Mesendoderm (in vitro differentiated cells): ENCODE results near the gene OR9A2.

ENCODE experiments used
- DNase-seq: peaks from one replicate; pipeline ENCODE4 v3.0.0; 2013
- H2AK5ac ChIP-seq: 2 replicates; pipeline ENCODE4 v1.6.1; 2013; ENCODE audit warnings: low read length, inconsistent platforms
- H2BK120ac ChIP-seq: 2 replicates; pipeline ENCODE4 v1.6.1; 2013; ENCODE audit warnings: low read depth, mild to moderate bottlenecking, low read length, moderate library complexity, mixed read lengths
- H2BK15ac ChIP-seq: replicated peaks from 2 replicates; pipeline ENCODE4 v1.6.1; 2013; ENCODE audit warnings: low read depth, mild to moderate bottlenecking, moderate library complexity
- H2BK5ac ChIP-seq: 2 replicates; pipeline ENCODE4 v1.6.1; 2013; ENCODE audit warnings: low read length, inconsistent platforms
- H3K18ac ChIP-seq: 2 replicates; pipeline ENCODE4 v1.6.1; 2013; ENCODE audit warnings: mild to moderate bottlenecking, low read length, mixed read lengths
- H3K23ac ChIP-seq: one replicate; pipeline ENCODE4 v1.6.1; 2013; ENCODE audit warnings: low read length
- H3K27ac ChIP-seq: 2 replicates; pipeline ENCODE4 v1.5.1; 2013; ENCODE audit warnings: low read depth, mild to moderate bottlenecking, inconsistent platforms, low read length, moderate library complexity
- H3K27me3 ChIP-seq: 2 replicates; pipeline ENCODE4 v1.6.1; 2013; ENCODE audit warnings: low read length, control low read depth, mild to moderate bottlenecking, inconsistent platforms; ENCODE audit not compliant: insufficient read depth, poor library complexity
- H3K36me3 ChIP-seq: 2 replicates; pipeline ENCODE4 v1.6.1; 2013; ENCODE audit warnings: low read length, inconsistent platforms; ENCODE audit not compliant: control insufficient read depth, insufficient read depth
- H3K4ac ChIP-seq: one replicate; pipeline ENCODE4 v1.6.1; 2013; ENCODE audit warnings: low read depth, mild to moderate bottlenecking, low read length, moderate library complexity
- H3K4me1 ChIP-seq: 2 replicates; pipeline ENCODE4 v1.6.1; 2013; ENCODE audit warnings: low read depth, low read length, inconsistent platforms; ENCODE audit not compliant: control insufficient read depth
- H3K4me2 ChIP-seq: 2 replicates; pipeline ENCODE4 v1.6.1; 2013; ENCODE audit warnings: low read length
- H3K4me3 ChIP-seq: 2 replicates; pipeline ENCODE4 v1.5.1; 2013; ENCODE audit warnings: mild to moderate bottlenecking, low read length
- H3K56ac ChIP-seq: one replicate; pipeline ENCODE4 v1.6.1; 2013; ENCODE audit warnings: low read length
- H3K79me1 ChIP-seq: 2 replicates; pipeline ENCODE4 v1.6.1; 2013; ENCODE audit warnings: low read length, inconsistent platforms
- H3K79me2 ChIP-seq: 2 replicates; pipeline ENCODE4 v1.6.1; 2013; ENCODE audit warnings: mild to moderate bottlenecking, low read length; ENCODE audit not compliant: control insufficient read depth, insufficient read depth
- H3K9ac ChIP-seq: 2 replicates; pipeline ENCODE4 v1.6.1; 2013; ENCODE audit warnings: low read length, inconsistent platforms
- H4K5ac ChIP-seq: one replicate; pipeline ENCODE4 v1.6.1; 2013; ENCODE audit warnings: low read length
- H4K8ac ChIP-seq: one replicate; pipeline ENCODE4 v1.6.1; 2013; ENCODE audit warnings: low read depth, mild to moderate bottlenecking, control low read depth, low read length, moderate library complexity
- WGBS: extraction: QIAGEN DNeasy Blood & Tissue Kit; methylation state at CpG from one replicate; pipeline ENCODE4 v1.1.7; 2013; ENCODE audit warnings: low lambda C conversion rate, missing lambda C conversion rate; ENCODE audit not compliant: insufficient coverage; ENCODE audit errors: extremely low coverage; 5-methylcytosine and 5-hydroxymethylcytosine counted together

The OR9A2 gene

DNA sequence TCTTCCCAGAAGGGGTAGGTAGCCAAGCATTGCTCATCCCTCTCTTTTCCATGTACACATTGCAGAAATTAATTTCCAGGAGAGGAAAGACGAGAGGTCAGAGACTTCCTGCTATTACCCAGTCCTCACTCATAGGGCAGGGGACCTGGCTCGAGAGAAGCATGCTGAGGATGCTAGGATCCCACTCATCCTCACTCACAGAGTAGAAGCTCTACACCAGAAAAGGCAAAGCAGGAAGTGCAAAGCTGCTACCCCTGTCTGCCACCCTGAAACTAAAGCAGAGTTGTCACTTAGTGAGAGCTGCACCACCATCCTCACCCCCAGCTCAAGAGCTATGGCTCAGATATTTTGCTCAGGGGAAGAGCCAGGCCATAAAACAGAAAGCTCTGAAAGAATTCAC is 9.9 kb downstream of the OR9A2 start:
- Histone ChIP-seq H2AK5ac (no peak overlapping the region), H3K56ac (no peak overlapping the region), H4K5ac (no peak overlapping the region), H3K27me3 (no peaks in the 10 kb centered on the region), H3K9ac (no peak overlapping the region), H2BK15ac (no peak overlapping the region), H3K36me3 (no peaks in the 10 kb centered on the region), H3K79me1 (no peaks in the 10 kb centered on the region), H3K4me1 (no peaks in the 10 kb centered on the region), H2BK5ac (no peak overlapping the region), H2BK120ac (no peak overlapping the region), H3K23ac (no peak overlapping the region), H3K18ac (no peak overlapping the region), H4K8ac (no peak overlapping the region), H3K27ac (no peak overlapping the region), H3K79me2 (no peaks in the 10 kb centered on the region), H3K4me2 (no peak overlapping the region), H3K4ac (no peak overlapping the region), H3K4me3 (no peak overlapping the region)
- no peak for DNase-seq
- no CpG with 5 or more reads among the region's 2 CpGs for WGBS

DNA sequence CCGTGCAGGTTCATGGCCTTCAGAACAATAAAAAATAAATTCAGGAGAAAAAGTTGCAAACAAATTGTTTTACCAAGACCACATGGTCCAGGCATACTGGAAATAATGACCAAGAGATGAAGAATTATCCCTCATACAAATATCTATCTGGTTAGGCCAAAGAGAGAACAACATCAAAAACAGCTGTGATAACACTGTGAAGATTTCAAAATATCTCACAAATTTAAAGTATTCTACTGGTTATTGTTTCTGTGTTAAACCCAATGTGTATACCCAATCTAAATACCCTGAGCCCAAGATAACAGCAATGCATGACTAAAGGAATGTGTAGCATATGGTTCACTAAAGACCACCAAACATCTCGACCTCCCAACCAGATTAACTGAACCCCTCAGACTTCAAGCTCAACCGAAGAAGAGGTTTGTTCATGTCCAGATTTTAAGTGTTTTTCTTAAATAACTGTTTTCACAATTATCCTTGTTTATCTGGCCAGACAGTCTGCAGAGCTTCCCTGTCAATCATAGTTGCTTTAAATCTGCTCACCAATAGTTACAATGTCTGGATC is 10.9 kb downstream of the OR9A2 start:
- no peak overlapping the region for H2AK5ac ChIP-seq
- H4K5ac ChIP-seq = no peak overlapping the region
- no peaks in the 10 kb centered on the region for H3K79me2 ChIP-seq
- H2BK5ac ChIP-seq = no peak overlapping the region
- H3K18ac ChIP-seq = no peak overlapping the region
- no peak overlapping the region for H3K56ac ChIP-seq
- no peaks in the 10 kb centered on the region for H3K36me3 ChIP-seq
- H2BK15ac ChIP-seq = no peak overlapping the region
- no CpG with 5 or more reads among the region's 3 CpGs for WGBS
- no peak for DNase-seq
- no peak overlapping the region for H3K4me3 ChIP-seq
- no peaks in the 10 kb centered on the region for H3K4me1 ChIP-seq
- no peak overlapping the region for H3K4me2 ChIP-seq
- no peak overlapping the region for H4K8ac ChIP-seq
- H3K4ac ChIP-seq = no peak overlapping the region
- H3K23ac ChIP-seq = no peak overlapping the region
- H2BK120ac ChIP-seq = no peak overlapping the region
- no peaks in the 10 kb centered on the region for H3K27me3 ChIP-seq
- H3K9ac ChIP-seq = no peak overlapping the region
- H3K79me1 ChIP-seq = no peaks in the 10 kb centered on the region
- no peak overlapping the region for H3K27ac ChIP-seq

DNA sequence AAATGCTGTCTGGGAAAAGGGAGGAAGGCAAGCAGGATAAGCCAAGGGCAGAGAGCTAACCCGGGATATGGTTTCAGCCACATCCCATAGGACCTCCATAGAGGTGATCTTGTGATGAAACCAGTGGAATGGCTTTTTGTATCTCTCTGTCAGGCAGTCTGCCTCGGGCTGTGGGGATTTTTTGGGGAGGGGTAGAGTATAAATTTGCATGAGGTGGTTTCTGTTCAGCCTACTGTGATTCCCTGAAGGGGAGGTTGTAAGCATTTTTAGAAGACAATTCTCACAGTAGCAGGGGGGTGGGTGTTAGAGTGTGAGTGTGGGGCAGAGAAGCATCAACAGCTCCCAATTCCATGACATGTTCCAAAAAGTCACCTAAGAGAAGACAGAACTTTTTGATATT is 11.8 kb downstream of the OR9A2 start:
- no CpG with 5 or more reads among the region's 2 CpGs for WGBS
- H3K79me2 ChIP-seq = no peaks in the 10 kb centered on the region
- no peak overlapping the region for H3K23ac ChIP-seq
- no peak overlapping the region for H3K18ac ChIP-seq
- no peak overlapping the region for H2BK120ac ChIP-seq
- no peaks in the 10 kb centered on the region for H3K4me1 ChIP-seq
- H3K27me3 ChIP-seq = no peaks in the 10 kb centered on the region
- no peak overlapping the region for H2BK5ac ChIP-seq
- H3K56ac ChIP-seq = no peak overlapping the region
- H4K5ac ChIP-seq = no peak overlapping the region
- H3K79me1 ChIP-seq = no peaks in the 10 kb centered on the region
- H3K9ac ChIP-seq = no peak overlapping the region
- no peaks in the 10 kb centered on the region for H3K36me3 ChIP-seq
- no peak overlapping the region for H3K4me3 ChIP-seq
- H4K8ac ChIP-seq = no peak overlapping the region
- no peak overlapping the region for H2AK5ac ChIP-seq
- no peak for DNase-seq
- H3K4me2 ChIP-seq = no peak overlapping the region
- H3K4ac ChIP-seq = no peak overlapping the region
- H2BK15ac ChIP-seq = no peak overlapping the region
- H3K27ac ChIP-seq = no peak overlapping the region

DNA sequence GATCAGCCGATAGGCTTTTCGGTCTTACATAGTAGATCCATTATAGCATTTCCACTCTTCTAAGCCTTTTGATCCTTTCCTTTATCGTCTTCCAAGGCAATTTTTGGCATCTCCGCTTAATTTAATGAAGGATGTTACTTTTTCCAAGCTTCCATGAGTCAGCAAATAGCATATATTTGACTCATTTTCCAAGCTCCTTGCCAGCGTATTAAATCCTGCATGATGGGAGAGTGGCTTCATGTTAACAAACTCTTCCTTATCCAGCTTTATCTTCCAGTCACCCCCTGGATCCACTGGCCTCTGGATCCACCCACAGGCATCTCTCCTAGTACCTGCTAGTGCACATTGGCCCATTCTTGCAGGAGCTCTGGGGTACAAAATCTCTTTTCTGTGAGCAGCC is 13.0 kb downstream of the OR9A2 start:
- Histone ChIP-seq H3K23ac (no peak overlapping the region), H3K36me3 (no peaks in the 10 kb centered on the region), H2BK5ac (no peak overlapping the region), H3K27ac (no peak overlapping the region), H3K4ac (no peak overlapping the region), H3K4me1 (no peaks in the 10 kb centered on the region), H3K9ac (no peak overlapping the region), H3K4me3 (no peak overlapping the region), H3K79me1 (no peaks in the 10 kb centered on the region), H4K5ac (no peak overlapping the region), H2AK5ac (no peak overlapping the region), H3K56ac (no peak overlapping the region), H3K18ac (no peak overlapping the region), H4K8ac (no peak overlapping the region), H3K27me3 (no peaks in the 10 kb centered on the region), H3K4me2 (no peak overlapping the region), H2BK15ac (no peak overlapping the region), H2BK120ac (no peak overlapping the region), H3K79me2 (no peaks in the 10 kb centered on the region)
- no CpG with 5 or more reads among the region's 5 CpGs for WGBS
- no peak for DNase-seq

DNA sequence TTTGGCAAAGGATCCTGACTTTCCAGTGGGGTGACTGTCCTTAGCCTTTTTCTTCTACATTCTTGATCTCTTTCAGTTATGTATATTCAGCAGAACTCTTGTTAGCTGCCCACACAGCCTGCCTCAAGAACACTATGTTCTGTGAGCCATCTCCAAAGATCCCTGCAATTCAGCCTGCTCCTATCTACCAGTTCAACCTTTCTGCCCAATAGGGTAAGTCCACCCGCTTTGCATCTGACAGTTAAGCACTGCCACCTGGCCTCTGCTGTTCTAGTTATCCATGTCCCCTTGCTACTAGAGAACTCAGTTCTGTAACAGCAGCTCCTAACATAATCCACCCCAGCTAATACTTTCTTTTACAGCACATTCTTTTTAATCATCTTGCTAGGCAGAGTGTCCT is 13.5 kb downstream of the OR9A2 start:
- no peak for DNase-seq
- Histone ChIP-seq H3K4me1 (no peaks in the 10 kb centered on the region), H3K79me1 (no peaks in the 10 kb centered on the region), H4K5ac (no peak overlapping the region), H3K27ac (no peak overlapping the region), H3K27me3 (no peaks in the 10 kb centered on the region), H3K56ac (no peak overlapping the region), H3K36me3 (no peaks in the 10 kb centered on the region), H2AK5ac (no peak overlapping the region), H3K79me2 (no peaks in the 10 kb centered on the region), H3K4me3 (no peak overlapping the region), H2BK15ac (no peak overlapping the region), H2BK5ac (no peak overlapping the region), H3K9ac (no peak overlapping the region), H3K4ac (no peak overlapping the region), H3K23ac (no peak overlapping the region), H3K18ac (no peak overlapping the region), H3K4me2 (no peak overlapping the region), H4K8ac (no peak overlapping the region), H2BK120ac (no peak overlapping the region)
- WGBS = no CpG with 5 or more reads among the region's 1 CpG

DNA sequence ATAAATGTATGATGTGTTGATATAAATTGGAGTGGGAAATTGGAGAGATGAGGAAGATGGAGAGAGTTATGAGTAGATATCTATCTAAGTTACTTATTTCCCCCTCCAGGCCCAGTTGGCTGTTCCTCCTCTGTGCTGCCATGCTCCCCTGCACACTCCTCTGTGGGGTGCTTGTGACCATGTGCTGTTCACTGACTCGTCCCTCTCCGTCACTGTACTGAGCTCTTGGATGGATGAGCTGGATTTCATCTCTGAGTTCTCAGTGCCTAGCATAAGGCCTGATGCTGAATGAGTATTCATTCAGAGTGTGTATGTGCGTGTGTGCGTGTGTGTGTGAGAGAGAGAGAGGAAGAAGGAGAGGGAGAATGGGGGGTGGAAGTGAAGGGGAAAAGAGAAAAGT is 14.5 kb downstream of the OR9A2 start:
- no peaks in the 10 kb centered on the region for H3K36me3 ChIP-seq
- H3K4me2 ChIP-seq = no peak overlapping the region
- H2AK5ac ChIP-seq = no peak overlapping the region
- no peak overlapping the region for H2BK15ac ChIP-seq
- no peak overlapping the region for H3K27ac ChIP-seq
- H3K4me1 ChIP-seq = no peaks in the 10 kb centered on the region
- H3K27me3 ChIP-seq = no peaks in the 10 kb centered on the region
- no peak overlapping the region for H2BK120ac ChIP-seq
- H3K79me2 ChIP-seq = no peaks in the 10 kb centered on the region
- H3K4me3 ChIP-seq = no peak overlapping the region
- no peak overlapping the region for H3K23ac ChIP-seq
- 100% methylated on average over 2 of the region's 4 CpGs for WGBS
- H3K79me1 ChIP-seq = no peaks in the 10 kb centered on the region
- no peak overlapping the region for H4K5ac ChIP-seq
- H4K8ac ChIP-seq = no peak overlapping the region
- H3K9ac ChIP-seq = no peak overlapping the region
- no peak for DNase-seq
- no peak overlapping the region for H3K56ac ChIP-seq
- H3K18ac ChIP-seq = no peak overlapping the region
- no peak overlapping the region for H3K4ac ChIP-seq
- H2BK5ac ChIP-seq = no peak overlapping the region
